Erythroblast (primary cell): ENCODE results near the gene LMBR1.

Experiments
- GATA1 ChIP-seq: IDR thresholded peaks from 2 replicates; pipeline ENCODE4 v1.6.1; 2011; ENCODE audit warnings: low read depth, mild to moderate bottlenecking, control low read depth, low read length, moderate library complexity
- POLR2A ChIP-seq: IDR thresholded peaks from 2 replicates; pipeline ENCODE4 v1.6.1; 2011; ENCODE audit warnings: mild to moderate bottlenecking, low read length

GRCh38 chr7:156832195-156832877, 60.6 kb downstream of the LMBR1 start:
- TF ChIP-seq POLR2A (no peak), GATA1 (no peak)
